SU-DHL-6 (cell line): ENCODE results near the gene GAPDH.

Experiments used
- CTCF ChIP-seq: fragments of 200-600 bp; sonication (generic); IDR thresholded peaks from one replicate; pipeline ENCODE4 v1.5.1; 2017; ENCODE audit warnings: antibody characterized with exemption, mild to moderate bottlenecking, low read length, moderate library complexity; ENCODE audit not compliant: insufficient read depth, poor library complexity, severe bottlenecking
- EZH2phosphoT487 ChIP-seq: fragments of 200-600 bp; sonication (generic), shearing (Covaris generic); conservative IDR thresholded peaks from 2 replicates; pipeline ENCODE4 v1.6.1; 2018; ENCODE audit warnings: mild to moderate bottlenecking, antibody characterized with exemption, low read length, moderate library complexity, mixed read lengths

DNA sequence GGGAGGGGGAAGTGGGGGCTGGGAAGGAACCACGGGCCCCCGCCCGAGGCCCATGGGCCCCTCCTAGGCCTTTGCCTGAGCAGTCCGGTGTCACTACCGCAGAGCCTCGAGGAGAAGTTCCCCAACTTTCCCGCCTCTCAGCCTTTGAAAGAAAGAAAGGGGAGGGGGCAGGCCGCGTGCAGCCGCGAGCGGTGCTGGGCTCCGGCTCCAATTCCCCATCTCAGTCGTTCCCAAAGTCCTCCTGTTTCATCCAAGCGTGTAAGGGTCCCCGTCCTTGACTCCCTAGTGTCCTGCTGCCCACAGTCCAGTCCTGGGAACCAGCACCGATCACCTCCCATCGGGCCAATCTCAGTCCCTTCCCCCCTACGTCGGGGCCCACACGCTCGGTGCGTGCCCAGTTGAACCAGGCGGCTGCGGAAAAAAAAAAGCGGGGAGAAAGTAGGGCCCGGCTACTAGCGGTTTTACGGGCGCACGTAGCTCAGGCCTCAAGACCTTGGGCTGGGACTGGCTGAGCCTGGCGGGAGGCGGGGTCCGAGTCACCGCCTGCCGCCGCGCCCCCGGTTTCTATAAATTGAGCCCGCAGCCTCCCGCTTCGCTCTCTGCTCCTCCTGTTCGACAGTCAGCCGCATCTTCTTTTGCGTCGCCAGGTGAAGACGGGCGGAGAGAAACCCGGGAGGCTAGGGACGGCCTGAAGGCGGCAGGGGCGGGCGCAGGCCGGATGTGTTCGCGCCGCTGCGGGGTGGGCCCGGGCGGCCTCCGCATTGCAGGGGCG is at the start of gene GAPDH:
- TF ChIP-seq CTCF (no peak), EZH2phosphoT487 (no peak)
